OCI-LY7 (cell line): ENCODE measurements around the gene ACSS1. TPM values are rescaled to one million over a fixed set of nuclear protein-coding genes. Genes with fewer than 3 reads are reported as not detected.

Experiments used
- BruUV-seq: library from RNA; stranded (reverse); fragments of 400-500 nt; replicated peaks from 2 replicates; lab custom pipeline; 2021; lab: Mats Ljungman, UMichigan
- CTCF ChIA-PET: fragments of 300-600 bp; sonication (Branson Sonifier 250); formaldehyde crosslinking; loops from one replicate; lab custom pipeline; 2022; ENCODE audit warnings: antibody characterized with exemption; ENCODE audit not compliant: unreplicated experiment; lab: Charles Lee
- POLR2A ChIA-PET: fragments of 300-600 bp; sonication (Branson Sonifier 250); formaldehyde crosslinking; loops from one replicate; lab custom pipeline; 2022; ENCODE audit warnings: antibody characterized with exemption; lab: Charles Lee
- DNase-seq: peaks from one replicate; pipeline ENCODE4 v3.0.0-alpha.2; 2015; ENCODE audit warnings: low spot score
- H2AFZ ChIP-seq: fragments of 200-600 bp; sonication (generic), shearing (Covaris generic); 2 replicates; pipeline ENCODE4 v1.6.1; 2014; ENCODE audit warnings: mild to moderate bottlenecking, antibody characterized with exemption, low read length, moderate library complexity
- H3K27ac ChIP-seq: fragments of 200-600 bp; sonication (generic); 2 replicates; pipeline ENCODE4 v1.5.1; 2014; ENCODE audit warnings: mixed run types, low read depth, mild to moderate bottlenecking, moderate library complexity, low read length, inconsistent platforms; ENCODE audit not compliant: poor library complexity, severe bottlenecking
- H3K36me3 ChIP-seq: fragments of 200-600 bp; sonication (generic); 2 replicates; pipeline ENCODE4 v1.6.1; 2014; ENCODE audit warnings: mild to moderate bottlenecking, antibody characterized with exemption, low read length, moderate library complexity, mixed read lengths; ENCODE audit not compliant: insufficient read depth
- H3K4me1 ChIP-seq: fragments of 200-600 bp; sonication (generic); 2 replicates; pipeline ENCODE4 v1.5.1; 2014; ENCODE audit warnings: mild to moderate bottlenecking, low read length; ENCODE audit not compliant: insufficient read depth, poor library complexity, severe bottlenecking
- H3K4me2 ChIP-seq: fragments of 200-600 bp; sonication (generic); 2 replicates; pipeline ENCODE4 v1.6.1; 2014; ENCODE audit warnings: mild to moderate bottlenecking, low read length
- H3K4me3 ChIP-seq: fragments of 200-600 bp; sonication (generic); 2 replicates; pipeline ENCODE4 v1.5.1; 2014; ENCODE audit warnings: mild to moderate bottlenecking, low read depth, low read length; ENCODE audit not compliant: poor library complexity, severe bottlenecking
- H3K79me2 ChIP-seq: fragments of 200-600 bp; sonication (generic); 2 replicates; pipeline ENCODE4 v1.6.1; 2016; ENCODE audit warnings: low read depth, mild to moderate bottlenecking, low read length, moderate library complexity, mixed read lengths; ENCODE audit not compliant: insufficient read depth
- H3K9me2 ChIP-seq: fragments of 200-600 bp; sonication (generic); 2 replicates; pipeline ENCODE4 v1.6.1; 2016; ENCODE audit warnings: mild to moderate bottlenecking, low read length, mixed read lengths; ENCODE audit not compliant: insufficient read depth
- H3K9me3 ChIP-seq: fragments of 200-600 bp; sonication (generic); 2 replicates; pipeline ENCODE4 v1.6.1; 2014; ENCODE audit warnings: mild to moderate bottlenecking, mixed run types, low read length, mixed read lengths
- H4K20me1 ChIP-seq: fragments of 200-600 bp; sonication (generic); 2 replicates; pipeline ENCODE4 v1.6.1; 2014; ENCODE audit warnings: mild to moderate bottlenecking, antibody characterized with exemption, low read length, moderate library complexity, mixed read lengths; ENCODE audit not compliant: insufficient read depth
- CTCF ChIP-seq: fragments of 200-600 bp; sonication (generic); conservative IDR thresholded peaks from 2 replicates; pipeline ENCODE4 v1.5.1; 2014; ENCODE audit warnings: mild to moderate bottlenecking, antibody characterized with exemption, low read length, moderate library complexity, mixed read lengths
- EZH2phosphoT487 ChIP-seq: fragments of 200-600 bp; sonication (generic); IDR thresholded peaks from 2 replicates; pipeline ENCODE4 v1.6.1; 2018; ENCODE audit warnings: low read depth, borderline replicate concordance, mild to moderate bottlenecking, mixed run types, antibody characterized with exemption, low read length, moderate library complexity, mixed read lengths
- intact Hi-C: fragments of 100-400 bp; cut with micrococcal nuclease; formaldehyde crosslinking; loops from one replicate; pipeline ENCODE4 v1.10.0; 2022; ENCODE audit not compliant: unreplicated experiment
- total RNA-seq, 2 experiments: library from RNA; depleted of rRNA in 1 of 2; stranded (reverse); fragments of >200 nt in 1 of 2; shearing (Covaris generic) in 1 of 2; gene quantifications; 2 replicates each; pipeline ENCODE4 v1.2.3, GENCODE V29; 2014 to 2022

ACSS1 gene
- total RNA-seq, 2 experiments from 2014 or later, result 0.35 to 0.40 TPM

- H3K9me3 ChIP-seq, result no peaks in the 10 kb centered on the region
- CTCF ChIA-PET, result no interaction called here
Observed at GRCh38 chr20:25049261-25050060, 8.5 kb downstream of the ACSS1 start.

GRCh38 chr20:25048519-25048952 lies 9.4 kb downstream of the ACSS1 start:
- H3K4me3 ChIP-seq, result no peak overlapping the region
- H3K4me1 ChIP-seq, result peaks cover 6% of the 10 kb centered on the region
- H3K27ac ChIP-seq, result no peak overlapping the region
- BruUV-seq, result no TSS peak
- H3K9me3 ChIP-seq, result no peaks in the 10 kb centered on the region
- H2AFZ ChIP-seq, result no peak overlapping the region
- H4K20me1 ChIP-seq, result no peaks in the 10 kb centered on the region
- ChIA-PET CTCF (no interaction called here), POLR2A (no interaction called here)
- H3K36me3 ChIP-seq, result no peaks in the 10 kb centered on the region
- H3K79me2 ChIP-seq, result no peaks in the 10 kb centered on the region
- intact Hi-C loops, result no loop called here
- DNase-seq, result no peak
- H3K9me2 ChIP-seq, result no peaks in the 10 kb centered on the region
- TF ChIP-seq CTCF, result no peak
- TF ChIP-seq EZH2phosphoT487, result no peak
- H3K4me2 ChIP-seq, result no peak overlapping the region

More at GRCh38 chr20:25049261-25050060, 8.5 kb downstream of the ACSS1 start:
- intact Hi-C loops, result no loop called here
- POLR2A ChIA-PET, result no interaction called here
- H2AFZ ChIP-seq, result no peak overlapping the region
- DNase-seq, result no peak
- BruUV-seq, result no TSS peak
- H3K4me3 ChIP-seq, result no peak overlapping the region
- H3K4me1 ChIP-seq, result peaks cover 8% of the 10 kb centered on the region
- no peak overlapping the region for H3K27ac ChIP-seq
- no peaks in the 10 kb centered on the region for H3K79me2 ChIP-seq
- H3K36me3 ChIP-seq, result no peaks in the 10 kb centered on the region
- no peaks in the 10 kb centered on the region for H3K9me2 ChIP-seq
- no peaks in the 10 kb centered on the region for H4K20me1 ChIP-seq
- TF ChIP-seq CTCF (no peak), EZH2phosphoT487 (no peak)
- H3K4me2 ChIP-seq, result no peak overlapping the region

GRCh38 chr20:25047766-25048165 lies 10.2 kb downstream of the ACSS1 start:
- Histone ChIP-seq H4K20me1 (no peaks in the 10 kb centered on the region), H3K9me2 (no peaks in the 10 kb centered on the region), H3K36me3 (no peaks in the 10 kb centered on the region), H2AFZ (no peak overlapping the region), H3K9me3 (no peaks in the 10 kb centered on the region), H3K4me3 (no peak overlapping the region), H3K4me1 (peaks cover 14% of the 10 kb centered on the region), H3K79me2 (no peaks in the 10 kb centered on the region), H3K27ac (no peak overlapping the region), H3K4me2 (no peak overlapping the region)
- no TSS peak for BruUV-seq
- TF ChIP-seq EZH2phosphoT487 (no peak), CTCF (no peak)
- intact Hi-C loops, result no loop called here
- ChIA-PET CTCF (no interaction called here), POLR2A (interaction anchor here (1.3 kb wide), 1 partner anchor 11 kb away, joined by 7 read pairs; no protein-coding TSS in a partner anchor)
- DNase-seq, result no peak
